ENCODE measurements around the gene GLS.
"Not testable (repeated sequence)": the region's sequence is repeated elsewhere in the genome, so short reads cannot be mapped to it uniquely, and the experiment has no call there.

GLS gene

DNA sequence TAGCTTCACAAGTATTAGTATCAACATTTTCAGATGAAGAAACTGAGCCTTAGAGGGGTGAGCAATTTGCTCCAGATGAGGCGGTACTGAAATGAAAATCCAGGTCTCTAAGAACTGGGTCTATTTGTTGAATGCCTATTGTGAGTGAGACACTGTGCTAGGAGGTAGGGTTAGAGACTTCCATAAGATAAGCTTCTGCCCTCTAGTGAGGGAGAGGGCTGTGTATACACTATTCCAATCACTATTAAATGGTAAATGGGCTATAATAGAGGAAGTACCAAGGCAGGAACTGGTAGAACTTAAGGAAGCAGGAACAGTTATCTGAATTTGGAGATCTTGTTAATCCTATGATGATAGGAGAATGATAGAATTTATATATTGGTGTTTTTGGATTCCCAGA is 23.6 kb upstream of the GLS start:
- DNase-seq, result no peak

GRCh38 chr2:190858817-190859216 is 21.8 kb upstream of the GLS start:
- DNase-seq, result no peak

DNA sequence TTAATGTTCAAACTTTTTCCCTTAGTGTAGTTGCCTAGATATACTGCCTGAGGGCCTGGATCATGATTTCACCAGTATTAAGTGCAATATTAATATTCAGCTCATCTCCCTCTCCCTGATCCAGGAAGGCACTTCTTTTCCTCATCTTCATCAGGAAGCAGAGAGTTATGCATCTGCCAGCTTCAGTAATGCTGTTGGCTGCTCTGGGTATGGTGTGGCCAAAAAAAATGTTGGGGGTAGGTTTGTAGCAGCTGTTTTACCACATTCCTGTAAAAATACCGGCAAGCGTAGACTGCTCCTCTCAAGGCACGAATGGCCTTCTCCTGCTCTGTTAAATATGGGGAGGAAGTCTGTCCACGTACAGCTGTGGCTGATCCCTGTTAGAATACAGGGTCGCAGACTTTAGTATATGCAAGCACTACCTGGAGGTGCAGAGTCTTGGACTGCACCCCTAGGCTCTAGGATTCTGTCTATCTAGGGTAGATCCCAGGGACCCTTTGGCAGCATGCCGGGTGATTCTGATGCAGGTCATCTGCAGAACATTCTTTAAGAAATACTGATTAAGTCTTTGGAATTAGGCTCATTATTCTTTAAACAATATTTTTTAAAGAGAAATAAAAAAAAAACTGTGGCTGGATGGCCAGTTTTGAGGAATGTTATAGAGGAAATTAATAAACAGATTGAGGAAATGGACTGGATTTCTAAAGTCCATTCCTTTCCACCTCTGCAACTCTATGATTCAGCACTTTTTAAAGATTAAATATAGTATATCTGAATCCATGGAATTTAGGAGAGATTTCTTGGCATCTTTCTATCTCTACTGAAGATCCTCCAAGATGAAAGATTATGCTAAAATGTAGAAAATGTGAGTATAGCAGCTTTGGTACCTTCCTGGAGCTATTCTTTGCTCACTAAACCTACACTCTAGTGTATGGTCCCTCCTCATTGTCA is 21.0 kb upstream of the GLS start:
- DNase-seq, result no peak

DNA sequence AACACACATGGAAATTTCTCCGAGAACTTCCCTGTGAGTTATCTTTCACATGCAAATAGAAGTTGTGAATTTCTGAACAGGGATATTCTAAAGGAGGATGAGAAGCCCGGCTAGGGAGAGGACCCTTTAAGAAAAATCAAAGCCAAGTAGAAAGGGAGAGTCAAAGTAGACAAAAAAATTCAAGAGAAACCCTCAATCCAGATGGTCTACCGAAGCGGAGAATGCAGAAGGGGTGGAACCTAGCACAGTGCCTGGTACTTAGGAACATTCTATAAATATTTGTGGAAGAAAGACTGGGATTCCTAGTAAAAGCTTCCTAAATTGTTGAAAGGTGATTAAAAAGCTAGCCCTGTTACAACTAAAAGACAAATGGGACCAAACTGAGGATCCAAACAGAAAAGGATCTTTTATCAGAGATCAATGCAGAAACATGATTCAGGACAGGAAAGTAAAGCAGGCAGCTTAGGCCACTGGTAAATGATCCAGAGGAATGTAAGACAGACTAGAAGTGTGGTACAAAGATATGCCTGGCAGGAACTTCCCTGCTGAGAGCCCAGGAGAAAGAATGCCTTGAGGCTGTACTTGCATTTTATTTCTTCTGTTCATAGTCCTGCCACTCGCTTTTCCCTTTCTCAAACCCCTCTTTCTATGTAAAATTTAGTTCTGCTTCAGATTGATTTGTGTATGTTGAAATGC is 19.5 kb upstream of the GLS start:
- DNase-seq, result no peak

- DNase-seq, result not testable (repeated sequence)
Measured at GRCh38 chr2:190862128-190862527, 18.5 kb upstream of the GLS start.

DNA sequence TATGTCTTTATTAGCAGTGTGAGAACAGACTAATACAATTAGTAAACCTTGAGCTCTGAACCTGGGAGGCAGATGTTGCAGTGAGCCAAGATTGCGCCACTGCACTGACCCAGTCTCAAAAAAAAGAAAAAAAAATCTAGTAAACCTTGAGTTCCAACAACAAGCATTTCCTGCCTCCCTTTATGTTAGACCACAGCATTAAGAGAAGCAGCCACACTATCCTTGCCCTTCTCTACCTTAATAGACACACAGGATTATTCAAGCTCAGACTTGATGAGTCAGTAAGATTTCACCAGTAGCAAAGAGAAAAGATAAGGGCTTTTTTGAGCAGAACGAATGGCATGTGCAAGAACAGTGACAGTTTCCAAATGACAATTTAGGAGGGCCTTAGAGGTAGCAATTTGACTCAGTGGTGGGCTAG is 18.0 kb upstream of the GLS start:
- DNase-seq, result no peak

DNA sequence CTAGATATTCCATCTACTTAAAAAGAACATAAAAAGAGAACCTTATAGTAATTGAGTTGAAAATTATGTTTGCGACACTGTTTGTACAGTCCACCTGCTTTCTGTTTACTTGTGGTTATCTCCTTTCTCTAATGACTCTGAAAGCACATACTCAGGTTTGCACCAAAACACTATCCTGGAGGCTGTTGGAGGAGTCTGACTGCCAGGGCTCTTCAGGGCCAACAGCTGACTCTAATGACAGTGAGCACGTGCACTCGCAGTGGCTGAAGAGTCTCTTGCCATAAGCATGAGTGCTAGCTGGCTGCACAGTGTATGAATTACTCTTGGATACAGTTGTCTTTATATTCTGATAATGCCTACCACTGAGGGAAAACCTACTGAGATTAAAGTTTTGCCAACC is 16.7 kb upstream of the GLS start:
- no peak for DNase-seq

DNA sequence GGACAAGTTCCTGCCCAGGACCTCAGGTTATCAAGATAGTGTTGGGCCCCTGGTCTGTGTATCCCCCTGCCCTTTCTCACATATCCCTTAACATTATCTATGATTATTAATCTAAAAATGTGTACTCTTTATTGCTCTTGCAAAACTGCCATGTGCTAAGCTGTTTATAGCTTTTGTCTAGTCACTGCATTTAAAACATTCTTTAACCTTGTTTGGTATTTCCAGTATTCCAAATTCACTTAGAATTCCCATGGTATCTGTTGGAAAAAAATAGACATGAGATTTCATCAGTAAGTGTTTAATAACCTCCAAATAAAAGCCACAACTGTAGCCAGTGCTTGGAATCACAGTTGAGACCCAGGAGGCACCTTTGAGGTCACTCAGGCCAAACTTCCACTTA is 16.2 kb upstream of the GLS start:
- DNase-seq, result no peak

GRCh38 chr2:190867212-190867611 is 13.4 kb upstream of the GLS start:
- no peak for DNase-seq

- no peak for DNase-seq
Measured at GRCh38 chr2:190867832-190868231, 12.8 kb upstream of the GLS start.

DNA sequence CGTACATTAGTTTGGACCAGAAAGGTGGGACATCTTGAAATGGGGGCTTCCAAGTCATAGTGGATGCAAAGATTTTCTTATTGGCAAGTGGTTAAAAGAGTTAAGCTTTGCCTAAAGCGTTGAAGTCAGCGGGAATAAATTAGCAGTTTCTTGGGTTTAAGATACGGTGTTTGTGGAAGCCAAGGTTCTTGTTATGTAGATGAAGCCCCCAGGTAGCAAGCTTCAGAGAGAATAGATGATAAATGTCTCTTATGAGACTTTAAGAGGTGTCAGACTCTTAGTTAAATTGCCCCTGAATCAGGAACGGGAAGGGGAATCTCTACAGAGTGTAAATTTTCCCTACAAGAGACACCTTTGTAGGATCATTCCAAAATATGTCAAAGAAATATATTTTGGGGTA is 10.9 kb upstream of the GLS start:
- no peak for DNase-seq

DNA sequence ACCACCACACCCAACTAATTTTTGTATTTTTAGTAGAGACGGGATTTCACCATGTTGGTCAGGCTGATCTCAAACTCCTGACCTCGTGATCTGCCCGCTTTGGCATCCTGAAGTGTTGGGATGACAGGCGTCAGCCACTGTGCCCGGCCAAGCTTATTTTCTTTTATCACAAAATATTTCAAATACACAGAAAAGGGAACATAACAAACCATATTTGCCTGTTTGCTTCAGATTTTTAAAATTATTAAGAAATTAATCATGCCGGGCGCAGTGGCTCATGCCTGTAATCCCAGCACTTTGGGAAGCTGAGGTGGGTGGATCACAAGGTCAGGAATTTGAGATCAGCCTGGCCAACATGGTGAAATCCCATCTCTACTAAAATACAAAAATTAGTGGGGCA is 7.2 kb upstream of the GLS start:
- DNase-seq, result not testable (repeated sequence)

- DNase-seq, result no peak
Measured at GRCh38 chr2:190875891-190876290, 4.7 kb upstream of the GLS start.

DNA sequence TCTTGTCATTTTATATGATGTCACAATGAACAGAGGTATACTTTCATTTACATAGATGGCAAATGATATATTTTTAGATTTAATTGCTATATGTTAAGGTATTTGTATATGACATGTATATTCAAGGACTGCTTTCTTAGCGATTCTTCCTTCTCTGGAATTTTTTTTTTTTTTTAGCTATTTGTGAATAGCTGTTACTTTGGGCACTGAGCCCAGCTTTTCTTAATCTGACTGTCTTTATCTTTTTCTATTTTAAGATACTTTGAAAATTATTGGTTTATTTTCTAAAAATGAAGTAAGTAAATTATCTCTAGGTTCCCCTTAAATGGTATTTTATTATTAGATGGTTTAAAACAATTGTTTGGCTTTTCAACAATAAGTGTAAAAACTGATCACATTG is 4.0 kb upstream of the GLS start:
- no peak for DNase-seq

GRCh38 chr2:190877436-190877835 is 3.2 kb upstream of the GLS start:
- DNase-seq, result peak; percentile 44

DNA sequence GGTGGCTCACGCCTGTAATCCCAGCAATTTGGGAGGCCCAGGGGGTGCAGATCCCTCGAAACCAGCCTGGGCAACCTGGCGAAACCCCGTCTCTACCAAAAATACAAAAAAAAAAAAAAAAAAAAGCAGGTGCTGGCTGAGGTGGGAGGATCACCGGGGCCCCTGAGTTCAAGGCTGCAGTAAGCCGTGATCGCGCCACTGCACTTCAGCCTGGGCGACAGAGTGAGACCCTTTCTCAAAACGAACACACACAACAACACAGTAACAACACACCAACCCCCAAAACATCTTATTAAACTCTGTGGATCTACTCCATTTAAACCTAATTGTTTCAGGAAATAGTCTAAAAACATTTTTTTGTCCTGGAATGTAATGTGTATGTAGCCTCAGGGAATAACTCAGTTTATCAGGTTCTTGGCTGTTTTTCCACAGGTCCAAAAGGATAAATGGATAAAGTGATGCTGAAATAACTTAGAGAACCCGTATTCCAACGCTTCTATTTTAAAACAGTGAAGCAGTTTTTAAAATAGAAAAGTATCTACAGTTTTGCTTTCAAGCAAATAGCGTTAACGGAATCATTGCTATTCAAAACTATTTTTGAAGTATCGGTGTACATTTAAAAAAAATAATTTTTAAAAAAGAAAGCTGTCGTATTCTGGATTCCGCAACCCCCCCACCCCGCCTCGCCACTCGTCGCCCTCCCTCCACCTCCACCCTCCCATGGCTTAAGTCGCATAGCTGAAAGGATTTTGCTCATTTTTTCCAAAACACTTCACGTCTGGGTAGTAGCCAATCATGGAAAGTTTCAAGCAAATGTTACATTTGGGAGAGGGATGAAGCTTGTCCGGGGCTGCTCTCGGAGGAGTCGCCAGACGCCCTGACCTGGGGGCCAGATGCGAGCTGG is 895 bp upstream of the GLS start:
- peak; percentile 41 for DNase-seq

- no peak for DNase-seq
Measured at GRCh38 chr2:190881084-190881597, 520 bp downstream of the GLS start.

DNA sequence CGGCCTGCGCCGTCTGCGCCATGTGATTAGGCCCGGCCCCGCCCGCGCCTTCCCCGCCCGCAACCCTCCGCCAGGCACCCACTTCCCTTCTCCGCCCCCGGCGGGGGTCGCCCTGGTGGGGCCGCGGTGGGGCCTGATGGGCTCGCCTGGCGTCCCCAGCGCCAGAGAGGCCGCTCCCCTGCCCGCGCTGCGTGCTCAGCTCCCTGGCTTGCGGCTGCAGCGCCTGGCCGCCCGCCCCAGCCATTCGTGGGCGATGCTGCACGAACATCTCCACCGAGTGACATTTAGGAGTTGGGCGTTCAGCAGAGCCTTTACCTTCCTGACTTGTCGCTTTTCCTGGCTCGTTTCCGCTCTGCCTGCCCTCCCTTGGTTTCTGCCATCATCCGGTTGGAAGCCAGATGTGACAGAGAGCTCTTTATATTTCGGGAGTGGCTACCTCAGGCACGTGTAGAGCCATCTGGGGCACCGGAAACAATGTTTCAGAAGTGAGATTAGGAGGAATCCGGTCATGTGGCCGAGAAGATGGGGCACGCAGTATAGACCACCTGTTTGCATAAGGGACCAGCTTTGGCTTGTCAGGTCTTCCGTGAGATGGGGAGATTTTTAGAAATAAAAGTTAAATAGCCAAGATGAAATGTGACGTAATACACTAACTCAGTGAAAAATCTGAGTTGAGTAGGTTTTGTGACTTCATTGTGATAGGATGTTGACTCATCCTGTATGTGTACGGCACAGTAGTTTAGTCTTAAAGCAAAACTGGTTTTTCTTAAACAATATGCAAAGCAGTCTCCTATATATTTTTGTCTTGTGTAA is 1.2 kb downstream of the GLS start:
- DNase-seq, result peak; percentile 77

GRCh38 chr2:190882411-190882766 is 1.8 kb downstream of the GLS start:
- DNase-seq, result peak; percentile 81

DNA sequence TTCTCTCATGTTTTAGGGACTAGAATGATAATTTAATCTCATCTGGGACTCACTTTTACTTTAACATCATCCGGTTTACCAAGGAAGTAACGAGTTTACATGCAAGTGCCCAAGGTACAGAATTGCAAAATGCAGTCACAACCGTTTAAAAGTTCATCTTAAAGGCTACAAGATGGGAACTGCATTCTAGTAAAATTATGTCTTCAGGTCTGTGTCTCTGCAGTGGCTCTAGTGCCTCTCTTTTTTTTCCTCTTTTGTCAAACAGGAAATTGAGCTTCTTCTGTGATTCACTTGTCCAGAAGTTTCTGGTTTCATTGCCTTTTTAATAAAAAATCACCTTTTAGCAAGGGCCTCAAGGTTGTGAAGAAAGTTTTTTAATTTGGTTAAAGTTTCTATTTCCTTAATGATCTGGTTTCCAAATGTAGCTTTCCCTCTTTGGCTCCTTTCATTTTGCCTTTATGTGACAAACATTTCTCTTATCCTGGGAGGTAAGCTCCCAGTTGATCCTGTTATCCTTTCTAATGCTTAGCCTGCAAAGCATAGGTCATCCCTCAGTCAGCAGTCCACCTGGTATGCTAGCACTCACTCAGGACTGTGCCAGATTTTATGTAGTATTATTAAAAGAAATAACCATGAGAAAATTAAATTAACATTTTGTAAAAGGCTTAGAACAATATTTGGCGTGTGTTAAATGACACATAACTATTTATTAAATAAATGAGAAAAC is 2.4 kb downstream of the GLS start:
- peak; percentile 41 for DNase-seq

GRCh38 chr2:190885844-190886243 is 5.2 kb downstream of the GLS start:
- not testable (repeated sequence) for DNase-seq

Measured in suppressor macrophage treated with lipopolysaccharide for 4 hours (primary cell).